Measurements from ENCODE around the gene RAB10.
"Not testable (repeated sequence)": the region's sequence is repeated elsewhere in the genome, so short reads cannot be mapped to it uniquely, and the experiment has no call there.

The RAB10 gene

DNA sequence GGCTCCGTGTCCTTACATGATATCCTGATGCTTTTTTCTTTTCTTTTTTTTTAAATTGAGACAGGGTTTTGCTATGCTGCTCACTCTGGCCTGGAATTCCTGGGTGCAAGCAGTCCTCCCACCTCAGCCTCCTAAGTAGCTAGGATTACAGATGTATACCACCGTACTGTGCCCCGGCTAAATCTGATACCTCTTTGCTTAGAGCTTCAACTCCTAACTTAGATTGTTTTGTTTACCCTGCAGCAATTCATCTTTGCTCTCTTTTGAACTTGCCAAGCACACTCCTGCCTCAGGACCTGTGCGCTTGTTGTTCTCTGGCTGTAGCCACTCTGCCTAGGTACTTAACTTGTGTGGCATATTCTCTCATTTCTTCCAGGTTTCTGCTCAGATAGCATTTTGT, 24.5 kb downstream of the RAB10 start:
- DNase-seq (ENCODE audit: low spot score): no peak

DNA sequence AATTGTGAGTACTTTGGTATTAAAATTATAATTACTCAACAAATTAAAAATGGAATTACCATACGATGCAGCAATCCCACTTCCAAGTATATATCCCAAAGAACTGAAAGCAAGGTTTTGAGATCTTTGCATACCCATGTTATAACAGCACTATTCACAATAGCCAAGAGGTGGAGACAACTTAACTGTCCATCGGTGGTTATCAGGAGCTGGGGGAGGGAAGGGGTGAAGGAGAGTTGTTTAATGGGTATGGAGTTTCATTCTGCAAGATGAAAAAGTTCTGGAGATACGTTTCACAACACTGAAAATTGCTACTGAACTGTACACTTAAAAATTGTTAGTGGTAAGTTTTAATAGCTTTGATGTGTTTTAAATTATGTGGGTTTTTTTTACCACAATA, 25.7 kb downstream of the RAB10 start:
- DNase-seq (ENCODE audit: low spot score): no peak

DNA sequence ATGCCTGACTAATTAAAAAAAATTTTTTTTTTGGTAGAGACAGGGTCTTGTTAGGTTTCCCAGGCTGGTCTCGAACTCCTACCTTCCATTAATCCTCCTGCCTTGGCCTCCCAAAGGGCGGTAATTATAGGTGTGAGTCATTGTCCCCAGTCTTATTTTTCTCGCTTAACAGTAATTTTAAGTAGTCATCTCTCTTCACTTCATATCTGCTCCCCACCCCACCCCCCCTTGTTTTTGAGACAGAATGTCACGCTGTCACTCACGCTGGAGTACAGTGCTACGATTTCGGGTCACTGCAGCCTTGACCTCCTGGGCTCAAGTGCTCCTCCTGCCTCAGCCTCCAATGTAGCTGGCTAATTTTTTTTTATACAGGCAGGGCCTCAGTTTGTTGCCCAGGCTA, 27.7 kb downstream of the RAB10 start:
- no peak for DNase-seq (ENCODE audit: low spot score)

DNA sequence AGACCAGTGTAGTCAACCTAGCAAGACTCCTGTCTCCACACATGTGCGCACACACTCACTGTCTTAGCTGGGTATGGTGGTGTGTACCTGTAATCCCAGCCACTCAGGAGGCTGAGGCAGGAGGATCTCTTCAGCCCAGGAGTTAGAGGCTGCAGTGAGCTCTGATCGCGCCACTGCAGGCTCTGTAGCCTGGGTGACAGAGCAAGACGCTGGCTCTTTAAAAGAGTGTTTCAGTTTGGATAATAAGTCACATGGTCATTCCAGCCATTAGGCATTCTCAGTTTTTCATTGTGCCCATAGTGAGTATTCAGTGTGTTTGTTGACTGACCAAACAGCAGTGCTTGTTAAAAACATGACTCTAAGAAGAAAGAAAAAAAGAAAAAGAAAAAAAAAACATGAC, 31.0 kb downstream of the RAB10 start:
- no peak for DNase-seq (ENCODE audit: low spot score)

DNA sequence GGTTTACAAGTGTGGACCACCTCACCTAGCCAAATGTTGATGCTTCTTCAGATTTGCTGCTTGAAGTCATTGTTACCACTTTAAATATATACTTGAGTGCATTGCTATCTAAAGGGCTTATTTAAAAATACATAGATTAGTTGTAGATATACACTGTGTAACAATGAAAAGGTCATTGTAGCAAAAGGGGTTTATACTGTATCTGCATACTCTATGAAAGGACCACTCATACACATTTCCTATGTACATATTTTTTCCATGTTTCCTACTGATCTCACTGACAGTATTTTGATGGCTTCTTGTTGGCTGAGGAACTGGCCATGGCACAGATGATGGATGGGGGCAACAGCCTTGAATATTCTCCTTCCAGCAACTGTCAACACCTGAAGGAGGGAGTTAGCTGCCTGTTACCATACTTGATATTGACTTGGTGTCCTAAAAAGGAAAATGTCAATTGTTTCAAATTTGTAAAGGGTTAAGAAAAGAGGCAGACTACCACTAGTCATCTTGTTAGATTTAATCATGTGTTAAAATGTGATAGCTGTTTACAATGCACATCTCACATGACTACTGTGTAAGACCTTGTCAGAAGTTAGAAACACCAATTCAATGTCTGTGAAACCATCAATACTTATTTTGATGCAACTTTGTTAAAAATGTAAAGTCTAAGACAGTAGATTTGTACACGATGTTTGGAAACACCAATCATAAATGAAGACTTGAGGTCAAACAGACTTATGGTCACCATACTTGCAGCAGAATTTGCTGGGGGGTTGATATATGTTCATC, 33.5 kb downstream of the RAB10 start:
- DNase-seq (ENCODE audit: low spot score): no peak

DNA sequence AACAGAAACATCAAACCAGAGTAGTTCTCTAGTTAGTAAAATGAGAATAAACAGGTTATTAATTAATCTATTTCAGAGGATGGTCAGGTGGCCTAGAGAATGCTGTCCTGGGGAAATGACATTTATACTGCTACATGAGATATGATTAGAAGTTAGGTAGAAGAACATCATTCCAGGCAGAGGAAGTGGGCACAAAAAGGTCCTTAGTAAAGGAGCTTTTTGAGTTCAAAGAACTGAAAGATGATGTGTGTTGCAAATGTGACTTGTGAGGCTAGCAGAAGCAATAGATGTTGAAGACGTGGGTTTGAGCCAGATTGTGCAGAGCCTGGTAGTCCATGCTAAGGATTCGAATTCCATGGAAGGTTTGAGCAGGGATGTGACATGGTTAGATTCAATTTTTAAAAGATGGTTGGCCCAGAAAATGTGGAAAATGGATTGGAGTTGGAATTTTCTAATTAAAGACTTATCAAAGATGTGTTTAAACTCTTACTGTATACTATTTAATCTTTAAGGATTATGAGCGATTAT, 34.2 kb downstream of the RAB10 start:
- DNase-seq (ENCODE audit: low spot score): no peak

DNA sequence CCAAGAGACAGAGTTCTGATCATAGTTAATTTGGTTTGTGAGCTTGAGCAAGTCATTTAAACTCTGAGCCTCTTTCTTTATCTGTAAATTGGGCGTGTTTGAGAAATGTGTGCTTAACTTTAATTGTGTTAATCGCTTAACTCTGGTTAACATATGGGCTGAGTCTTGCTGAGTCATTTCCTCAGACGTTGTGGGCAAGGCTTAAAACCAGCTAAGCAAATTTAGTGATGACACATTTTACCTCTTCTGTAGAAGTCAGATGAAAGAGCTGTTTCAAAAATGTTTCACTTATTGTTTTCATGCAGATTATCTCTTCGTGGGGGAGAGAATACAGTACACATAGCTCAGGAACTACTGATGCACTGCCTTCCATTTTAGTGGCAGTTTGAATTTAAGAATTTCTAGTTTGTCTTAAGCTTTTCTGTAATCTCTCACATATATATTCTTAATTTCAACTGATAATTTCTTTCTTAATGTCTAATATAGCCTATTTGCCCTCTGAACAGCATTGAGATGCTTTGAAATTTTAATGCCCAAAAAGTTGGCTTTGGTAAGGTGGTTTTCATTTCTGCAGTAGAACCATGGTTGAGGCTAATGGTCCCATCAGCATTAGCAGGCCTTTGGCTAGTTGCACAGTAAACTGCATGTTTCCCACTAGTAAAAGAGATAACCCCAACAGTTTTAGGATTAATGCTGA, 34.9 kb downstream of the RAB10 start:
- peak; percentile 64 for DNase-seq (ENCODE audit: low spot score)

DNA sequence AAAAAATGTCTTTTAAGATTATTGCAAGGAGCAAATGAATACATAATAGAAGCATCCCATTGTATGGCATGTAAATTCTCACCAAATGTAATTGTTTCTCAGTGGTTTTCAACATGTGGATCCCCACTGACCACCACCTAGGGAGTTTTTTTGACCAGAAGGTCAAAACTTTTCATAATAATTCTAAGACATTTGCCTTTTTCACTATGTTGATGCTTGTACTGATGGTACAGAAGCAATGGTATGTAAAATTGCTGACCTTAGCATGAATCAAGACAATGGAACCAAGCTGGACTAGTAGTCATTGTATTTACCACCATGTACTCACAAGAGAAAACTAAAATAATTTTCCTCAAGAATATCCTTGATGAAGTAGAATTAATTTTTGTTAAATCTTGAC, 36.8 kb downstream of the RAB10 start:
- DNase-seq (ENCODE audit: low spot score): no peak

DNA sequence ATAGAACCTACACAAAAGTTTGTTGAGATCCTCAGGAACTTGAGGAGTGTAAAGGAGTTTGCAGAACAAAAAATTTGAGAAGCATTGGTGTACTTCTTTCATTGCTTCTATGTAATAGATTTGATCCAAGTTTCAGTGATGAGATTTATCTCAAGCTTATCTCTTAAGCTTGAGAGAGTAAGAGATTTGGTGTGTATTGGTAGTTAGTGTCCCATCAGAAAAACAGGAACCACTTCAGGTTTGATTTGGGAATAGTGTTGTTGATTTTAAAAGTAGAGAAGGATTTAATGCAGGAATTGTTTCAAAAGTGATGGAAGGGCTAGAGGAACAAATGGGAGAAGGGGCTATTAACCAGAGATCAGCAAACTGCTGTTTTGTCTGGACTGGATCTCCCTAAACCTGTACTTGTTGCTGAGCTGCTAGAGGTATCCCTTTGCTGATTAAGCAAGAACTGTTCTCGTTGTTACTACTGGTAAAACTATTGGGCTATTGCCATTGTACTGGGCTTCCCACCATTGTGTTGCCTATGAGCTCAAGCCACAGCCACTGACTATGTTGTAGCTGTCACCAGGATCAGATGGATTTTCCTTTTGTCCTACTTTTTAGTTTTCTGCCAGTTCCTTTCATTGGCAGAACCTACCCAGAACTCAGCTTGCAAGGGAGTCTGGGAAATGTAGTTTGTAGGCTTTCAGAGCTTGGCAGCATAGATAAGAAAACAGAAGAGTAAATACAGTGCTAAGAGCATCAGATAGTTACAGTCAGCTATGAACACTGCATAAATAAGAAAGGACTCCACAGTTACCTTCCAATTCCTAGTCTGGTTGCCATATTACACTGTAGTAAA, 39.3 kb downstream of the RAB10 start:
- DNase-seq (ENCODE audit: low spot score): no peak

DNA sequence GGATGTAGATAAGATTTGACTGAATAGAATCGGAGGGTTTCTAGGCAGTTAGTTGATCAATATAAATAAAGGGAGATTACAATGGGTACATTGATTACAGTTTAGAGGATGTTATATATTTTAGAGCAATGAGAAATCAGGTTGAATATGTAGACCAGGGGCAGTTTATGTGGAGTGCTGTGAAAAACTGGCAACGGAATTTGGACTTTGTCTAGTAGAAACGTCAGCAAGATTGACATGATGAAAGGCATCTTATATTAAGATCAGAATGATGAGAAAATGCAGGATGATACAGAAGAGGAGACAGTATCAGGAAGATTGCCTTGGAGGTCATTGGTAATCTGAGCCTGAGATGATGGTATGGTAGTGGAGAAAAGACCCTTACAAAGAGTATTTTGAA, 39.9 kb downstream of the RAB10 start:
- DNase-seq (ENCODE audit: low spot score): no peak

DNA sequence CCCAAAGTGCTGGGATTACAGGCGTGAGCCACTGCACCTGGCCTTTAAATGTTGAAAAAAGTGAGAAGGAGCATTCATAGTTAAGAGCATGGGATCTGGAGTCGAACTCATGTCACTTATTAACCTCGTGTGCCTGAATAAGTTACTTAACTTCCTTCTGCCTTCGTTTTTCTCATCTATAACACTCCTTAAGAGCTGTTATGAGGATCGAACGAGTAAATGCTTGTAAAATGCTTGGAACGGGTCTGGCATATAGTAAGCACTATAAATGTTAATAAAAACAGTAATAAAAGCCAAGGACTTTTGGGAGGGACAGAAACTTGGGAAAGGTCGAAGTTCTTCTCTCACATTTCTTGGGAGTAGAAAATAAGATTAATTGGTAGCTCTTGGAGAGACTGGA, 40.8 kb downstream of the RAB10 start:
- no peak for DNase-seq (ENCODE audit: low spot score)

DNA sequence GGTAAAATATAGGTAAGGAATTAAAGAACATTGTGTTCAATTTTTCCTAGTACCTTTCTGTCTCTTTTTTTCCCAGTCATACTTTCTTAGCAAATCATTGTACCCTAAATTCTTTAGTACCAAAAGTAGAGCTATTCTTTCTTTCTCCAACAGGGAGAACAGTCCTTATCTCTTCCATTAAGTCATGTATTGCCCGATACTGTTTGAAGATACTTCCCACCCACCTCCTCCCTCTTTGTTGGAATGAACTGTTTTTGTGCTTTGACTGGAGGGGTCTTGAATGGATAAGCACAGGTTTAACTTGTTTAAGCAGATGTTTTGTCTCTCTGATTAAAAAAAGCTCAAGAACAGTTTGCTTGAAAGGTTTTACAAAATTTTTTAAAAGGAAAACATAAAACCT, 41.3 kb downstream of the RAB10 start:
- DNase-seq (ENCODE audit: low spot score): no peak

DNA sequence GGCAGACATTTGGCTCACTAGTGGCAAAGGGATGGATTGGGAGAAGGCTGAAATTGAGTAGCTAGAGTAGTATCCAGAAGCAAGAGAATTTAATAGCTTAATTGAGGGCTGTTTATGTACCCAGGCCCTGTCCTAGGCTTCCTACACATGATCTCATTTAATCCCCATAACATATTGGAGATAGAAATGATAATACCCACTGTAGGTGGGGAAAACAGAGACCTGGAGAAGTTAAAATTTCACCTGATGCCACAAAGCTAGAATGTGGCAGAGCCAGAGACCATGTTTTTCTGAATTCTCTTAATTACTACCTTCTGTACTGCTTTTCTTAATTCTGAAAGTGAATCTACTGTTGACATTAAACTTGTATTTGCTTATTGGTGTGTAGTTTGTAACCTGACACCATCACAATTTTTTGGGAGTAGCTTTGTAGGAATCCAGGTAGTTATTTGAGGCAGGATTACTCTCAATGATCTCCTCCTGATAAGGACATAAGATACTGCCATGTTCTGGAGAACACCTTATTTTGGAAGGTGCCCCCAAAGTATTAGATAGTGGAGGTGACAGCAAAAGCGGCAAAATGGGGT, 42.2 kb downstream of the RAB10 start:
- DNase-seq (ENCODE audit: low spot score): no peak

DNA sequence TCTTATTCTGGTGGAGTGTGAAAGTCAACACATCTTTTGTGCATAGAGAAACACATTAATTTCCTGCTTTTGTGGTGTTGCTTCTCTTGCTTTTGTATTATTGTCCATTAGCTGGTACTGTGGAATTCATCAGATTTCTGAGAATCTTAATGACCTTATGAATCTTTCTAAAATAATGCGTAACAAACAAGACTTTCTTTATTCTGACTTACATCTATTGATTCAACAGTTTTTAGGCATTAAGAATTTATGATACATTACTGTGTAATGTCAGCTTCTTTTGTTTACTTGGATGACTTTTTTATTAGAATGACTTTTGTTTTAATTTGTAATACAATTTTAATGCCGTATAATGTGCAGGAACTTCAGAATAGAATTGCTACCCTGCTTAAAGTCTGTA, 43.4 kb downstream of the RAB10 start:
- DNase-seq (ENCODE audit: low spot score): no peak

DNA sequence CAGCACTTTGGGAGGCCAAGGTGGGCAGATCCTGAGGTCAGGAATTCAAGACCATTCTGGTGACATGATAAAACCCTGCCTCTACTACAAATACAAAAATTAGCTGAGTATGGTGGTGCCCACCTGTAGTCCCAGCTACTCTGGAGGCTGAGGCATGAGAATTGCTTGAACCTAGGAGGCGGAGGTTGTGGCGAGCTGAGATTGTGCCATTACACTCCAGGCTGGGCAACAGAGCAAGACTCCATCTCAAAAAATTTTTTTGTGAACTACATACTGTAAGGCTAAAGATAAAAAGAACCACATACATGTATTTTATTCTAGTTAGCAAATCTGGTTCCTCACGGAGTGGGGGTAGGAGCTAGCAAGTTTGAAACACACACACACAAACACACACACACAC, 45.1 kb downstream of the RAB10 start:
- no peak for DNase-seq (ENCODE audit: low spot score)

DNA sequence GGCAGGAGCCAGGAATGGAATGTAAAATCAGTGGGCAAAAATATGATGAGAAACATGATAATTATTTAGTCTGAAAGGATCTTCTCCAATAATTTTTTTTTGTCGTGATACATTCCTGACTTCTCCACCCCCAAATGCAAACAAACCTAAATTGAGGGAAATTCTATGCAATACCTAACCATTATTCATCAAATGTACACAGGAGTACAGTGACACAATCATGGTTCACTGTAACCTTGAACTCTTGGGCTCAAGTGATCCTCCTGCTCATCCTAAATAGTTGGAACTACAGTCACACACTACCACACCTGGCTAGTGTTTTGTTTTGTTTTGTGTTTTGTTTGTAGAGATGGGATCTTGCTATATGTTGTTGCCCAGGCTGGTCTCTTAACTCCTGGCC, 46.5 kb downstream of the RAB10 start:
- DNase-seq (ENCODE audit: low spot score): no peak

DNA sequence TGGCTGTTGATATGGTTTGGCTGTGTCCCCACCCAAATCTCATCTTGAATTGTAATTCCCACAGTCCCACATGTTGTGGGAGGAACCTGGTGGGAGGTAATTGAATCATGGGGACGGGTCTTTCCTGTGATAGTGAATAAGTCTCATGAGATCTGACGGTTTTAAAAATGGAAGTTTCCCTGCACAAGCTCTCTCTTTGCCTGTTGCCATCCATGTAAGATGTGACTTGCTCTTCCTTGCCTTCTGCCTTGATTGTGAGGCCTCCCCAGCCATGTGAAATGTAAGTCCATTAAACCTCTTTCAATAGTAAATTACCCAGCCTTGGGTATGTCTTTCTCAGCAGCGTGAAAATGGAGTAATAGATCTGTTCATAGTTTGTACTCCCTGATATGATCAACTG, 47.0 kb downstream of the RAB10 start:
- DNase-seq (ENCODE audit: low spot score): not testable (repeated sequence)

DNA sequence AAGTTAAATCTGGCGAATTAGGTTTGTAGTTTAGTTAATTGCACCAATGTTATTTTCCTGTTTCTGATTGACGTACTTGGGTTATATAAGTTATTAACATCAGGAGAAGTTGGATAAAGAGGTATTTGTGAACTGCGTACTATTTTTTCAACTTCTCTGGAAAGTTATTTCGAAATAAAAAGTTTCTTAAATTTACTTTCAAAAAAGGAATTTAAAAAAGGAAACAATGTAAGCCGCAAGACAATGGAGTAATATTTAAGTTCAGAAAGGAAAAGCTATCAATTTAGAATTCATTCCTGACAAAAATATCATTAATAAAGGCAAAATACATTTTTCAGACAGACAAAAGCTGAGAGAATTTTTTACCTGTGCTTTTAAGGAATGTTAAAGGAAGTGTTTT, 47.7 kb downstream of the RAB10 start:
- no peak for DNase-seq (ENCODE audit: low spot score)

DNA sequence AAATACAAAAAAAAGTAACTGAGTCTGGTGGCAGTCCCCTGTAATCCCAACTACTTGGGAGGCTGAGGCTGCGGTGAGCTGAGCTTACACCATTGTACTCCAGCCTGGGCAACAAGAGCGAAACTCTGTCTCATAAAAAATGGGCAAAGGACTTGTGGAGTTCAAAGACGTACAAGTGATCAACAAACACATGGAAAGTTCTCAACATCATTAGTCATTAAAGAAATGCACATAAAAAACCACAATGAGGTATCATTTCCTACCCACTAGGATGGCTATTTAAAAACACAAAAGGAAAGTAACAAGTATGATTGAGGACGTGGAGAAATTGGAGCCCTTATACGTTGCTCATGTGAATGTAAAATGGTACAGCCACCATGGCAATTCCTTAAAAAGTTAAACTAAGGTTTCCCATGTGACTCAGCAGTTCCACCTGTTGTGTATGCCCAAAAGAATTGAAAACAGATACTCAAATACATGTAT, 52.3 kb downstream of the RAB10 start:
- DNase-seq (ENCODE audit: low spot score): peak; percentile 66

DNA sequence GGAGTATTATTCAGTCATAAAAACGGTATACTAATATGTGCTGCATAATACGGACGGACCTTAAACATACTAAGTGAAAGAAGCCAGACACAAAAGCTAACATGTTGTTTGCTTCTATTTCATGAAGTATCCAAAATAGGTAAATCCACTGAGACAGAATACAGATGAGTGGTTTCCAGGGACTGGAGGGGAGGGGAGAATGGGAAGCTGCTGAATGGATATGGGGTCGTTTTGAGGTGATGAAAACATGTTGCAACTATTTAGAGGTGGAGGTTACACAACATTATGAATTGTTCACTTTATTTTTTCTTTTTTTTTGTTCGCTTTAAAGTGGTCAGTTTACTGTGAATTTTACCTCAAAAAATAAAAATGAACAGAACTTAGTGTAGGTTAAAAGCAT, 52.9 kb downstream of the RAB10 start:
- no peak for DNase-seq (ENCODE audit: low spot score)

DNA sequence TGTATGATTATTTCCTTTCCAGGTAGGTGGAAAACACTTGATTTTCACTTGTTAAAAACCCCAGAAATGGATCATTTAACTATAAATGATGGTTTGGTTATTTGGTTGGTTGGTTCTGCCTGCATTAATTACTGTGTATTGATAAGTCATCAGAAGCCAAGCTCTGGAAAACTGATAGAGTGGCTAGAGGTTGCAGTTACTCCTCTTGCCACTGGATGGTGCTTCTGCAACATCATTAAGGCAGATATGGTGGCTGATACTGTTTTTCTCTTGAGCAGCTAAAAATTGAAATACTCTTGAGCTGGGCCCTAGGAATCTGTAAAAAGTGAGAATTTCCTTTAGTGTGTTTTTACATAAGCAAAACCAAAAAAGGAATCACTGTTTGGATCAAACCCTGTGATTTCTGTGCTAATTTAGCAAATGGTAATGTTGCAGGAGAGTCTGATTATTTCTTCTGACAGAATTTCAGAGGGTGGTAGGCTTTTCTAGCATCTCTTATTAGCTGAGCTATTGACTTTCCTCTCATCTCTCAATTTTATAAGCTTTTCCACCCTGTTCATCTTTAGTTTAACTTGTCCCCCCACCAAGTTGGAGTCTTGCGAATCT, 54.3 kb downstream of the RAB10 start:
- peak; percentile 27 for DNase-seq (ENCODE audit: low spot score)

DNA sequence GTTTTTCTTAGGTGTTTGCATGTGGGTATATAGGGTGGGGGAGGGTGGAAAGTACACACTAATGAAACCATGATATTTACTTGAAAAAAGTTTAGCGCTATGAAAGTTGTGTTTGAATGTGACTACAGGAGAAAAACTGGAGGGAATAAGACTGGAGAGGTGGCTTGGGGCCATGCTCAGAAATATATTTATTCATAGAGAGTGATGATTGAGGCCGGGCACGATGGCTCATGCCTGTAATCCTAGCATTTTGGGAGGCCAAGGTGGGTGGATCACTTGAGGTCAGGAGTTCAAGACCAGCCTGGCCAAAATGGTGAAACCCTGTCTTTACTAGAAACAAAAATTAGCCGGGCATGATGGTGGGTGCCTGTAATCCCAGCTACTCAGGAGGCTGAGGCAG, 55.0 kb downstream of the RAB10 start:
- not testable (repeated sequence) for DNase-seq (ENCODE audit: low spot score)
